ENCODE results near the gene SMARCD1. TPM values are rescaled to one million over a fixed set of nuclear protein-coding genes. Genes with fewer than 3 reads are reported as not detected.

Gene SMARCD1
- total and polyA plus RNA-seq, 9 of the 15 experiments (the other 6 are each of a cell fraction or from before 2014, with no cell fraction given): 0.86 to 91.7 (median 48.0) TPM

- TF ChIP-seq, protein P1, sequence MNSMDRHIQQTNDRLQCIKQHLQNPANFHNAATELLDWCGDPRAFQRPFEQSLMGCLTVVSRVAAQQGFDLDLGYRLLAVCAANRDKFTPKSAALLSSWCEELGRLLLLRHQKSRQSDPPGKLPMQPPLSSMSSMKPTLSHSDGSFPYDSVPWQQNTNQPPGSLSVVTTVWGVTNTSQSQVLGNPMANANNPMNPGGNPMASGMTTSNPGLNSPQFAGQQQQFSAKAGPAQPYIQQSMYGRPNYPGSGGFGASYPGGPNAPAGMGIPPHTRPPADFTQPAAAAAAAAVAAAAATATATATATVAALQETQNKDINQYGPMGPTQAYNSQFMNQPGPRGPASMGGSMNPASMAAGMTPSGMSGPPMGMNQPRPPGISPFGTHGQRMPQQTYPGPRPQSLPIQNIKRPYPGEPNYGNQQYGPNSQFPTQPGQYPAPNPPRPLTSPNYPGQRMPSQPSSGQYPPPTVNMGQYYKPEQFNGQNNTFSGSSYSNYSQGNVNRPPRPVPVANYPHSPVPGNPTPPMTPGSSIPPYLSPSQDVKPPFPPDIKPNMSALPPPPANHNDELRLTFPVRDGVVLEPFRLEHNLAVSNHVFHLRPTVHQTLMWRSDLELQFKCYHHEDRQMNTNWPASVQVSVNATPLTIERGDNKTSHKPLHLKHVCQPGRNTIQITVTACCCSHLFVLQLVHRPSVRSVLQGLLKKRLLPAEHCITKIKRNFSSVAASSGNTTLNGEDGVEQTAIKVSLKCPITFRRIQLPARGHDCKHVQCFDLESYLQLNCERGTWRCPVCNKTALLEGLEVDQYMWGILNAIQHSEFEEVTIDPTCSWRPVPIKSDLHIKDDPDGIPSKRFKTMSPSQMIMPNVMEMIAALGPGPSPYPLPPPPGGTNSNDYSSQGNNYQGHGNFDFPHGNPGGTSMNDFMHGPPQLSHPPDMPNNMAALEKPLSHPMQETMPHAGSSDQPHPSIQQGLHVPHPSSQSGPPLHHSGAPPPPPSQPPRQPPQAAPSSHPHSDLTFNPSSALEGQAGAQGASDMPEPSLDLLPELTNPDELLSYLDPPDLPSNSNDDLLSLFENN (IDR thresholded peaks at IDR 0.05; ENCODE audit: low read depth in 2 of 2, low read length in 2 of 2): 0 out of 4 replicates have a peak, but pooled peaks of 1 of the 2 experiments have one; percentile 23
- TF ChIP-seq TAL1 (IDR thresholded peaks at IDR 0.05): peak; percentile 85
- TF ChIP-seq PHF21A (IDR thresholded peaks at IDR 0.05; ENCODE audit: borderline replicate concordance, low read depth): no peak
- TF ChIP-seq, protein P2, sequence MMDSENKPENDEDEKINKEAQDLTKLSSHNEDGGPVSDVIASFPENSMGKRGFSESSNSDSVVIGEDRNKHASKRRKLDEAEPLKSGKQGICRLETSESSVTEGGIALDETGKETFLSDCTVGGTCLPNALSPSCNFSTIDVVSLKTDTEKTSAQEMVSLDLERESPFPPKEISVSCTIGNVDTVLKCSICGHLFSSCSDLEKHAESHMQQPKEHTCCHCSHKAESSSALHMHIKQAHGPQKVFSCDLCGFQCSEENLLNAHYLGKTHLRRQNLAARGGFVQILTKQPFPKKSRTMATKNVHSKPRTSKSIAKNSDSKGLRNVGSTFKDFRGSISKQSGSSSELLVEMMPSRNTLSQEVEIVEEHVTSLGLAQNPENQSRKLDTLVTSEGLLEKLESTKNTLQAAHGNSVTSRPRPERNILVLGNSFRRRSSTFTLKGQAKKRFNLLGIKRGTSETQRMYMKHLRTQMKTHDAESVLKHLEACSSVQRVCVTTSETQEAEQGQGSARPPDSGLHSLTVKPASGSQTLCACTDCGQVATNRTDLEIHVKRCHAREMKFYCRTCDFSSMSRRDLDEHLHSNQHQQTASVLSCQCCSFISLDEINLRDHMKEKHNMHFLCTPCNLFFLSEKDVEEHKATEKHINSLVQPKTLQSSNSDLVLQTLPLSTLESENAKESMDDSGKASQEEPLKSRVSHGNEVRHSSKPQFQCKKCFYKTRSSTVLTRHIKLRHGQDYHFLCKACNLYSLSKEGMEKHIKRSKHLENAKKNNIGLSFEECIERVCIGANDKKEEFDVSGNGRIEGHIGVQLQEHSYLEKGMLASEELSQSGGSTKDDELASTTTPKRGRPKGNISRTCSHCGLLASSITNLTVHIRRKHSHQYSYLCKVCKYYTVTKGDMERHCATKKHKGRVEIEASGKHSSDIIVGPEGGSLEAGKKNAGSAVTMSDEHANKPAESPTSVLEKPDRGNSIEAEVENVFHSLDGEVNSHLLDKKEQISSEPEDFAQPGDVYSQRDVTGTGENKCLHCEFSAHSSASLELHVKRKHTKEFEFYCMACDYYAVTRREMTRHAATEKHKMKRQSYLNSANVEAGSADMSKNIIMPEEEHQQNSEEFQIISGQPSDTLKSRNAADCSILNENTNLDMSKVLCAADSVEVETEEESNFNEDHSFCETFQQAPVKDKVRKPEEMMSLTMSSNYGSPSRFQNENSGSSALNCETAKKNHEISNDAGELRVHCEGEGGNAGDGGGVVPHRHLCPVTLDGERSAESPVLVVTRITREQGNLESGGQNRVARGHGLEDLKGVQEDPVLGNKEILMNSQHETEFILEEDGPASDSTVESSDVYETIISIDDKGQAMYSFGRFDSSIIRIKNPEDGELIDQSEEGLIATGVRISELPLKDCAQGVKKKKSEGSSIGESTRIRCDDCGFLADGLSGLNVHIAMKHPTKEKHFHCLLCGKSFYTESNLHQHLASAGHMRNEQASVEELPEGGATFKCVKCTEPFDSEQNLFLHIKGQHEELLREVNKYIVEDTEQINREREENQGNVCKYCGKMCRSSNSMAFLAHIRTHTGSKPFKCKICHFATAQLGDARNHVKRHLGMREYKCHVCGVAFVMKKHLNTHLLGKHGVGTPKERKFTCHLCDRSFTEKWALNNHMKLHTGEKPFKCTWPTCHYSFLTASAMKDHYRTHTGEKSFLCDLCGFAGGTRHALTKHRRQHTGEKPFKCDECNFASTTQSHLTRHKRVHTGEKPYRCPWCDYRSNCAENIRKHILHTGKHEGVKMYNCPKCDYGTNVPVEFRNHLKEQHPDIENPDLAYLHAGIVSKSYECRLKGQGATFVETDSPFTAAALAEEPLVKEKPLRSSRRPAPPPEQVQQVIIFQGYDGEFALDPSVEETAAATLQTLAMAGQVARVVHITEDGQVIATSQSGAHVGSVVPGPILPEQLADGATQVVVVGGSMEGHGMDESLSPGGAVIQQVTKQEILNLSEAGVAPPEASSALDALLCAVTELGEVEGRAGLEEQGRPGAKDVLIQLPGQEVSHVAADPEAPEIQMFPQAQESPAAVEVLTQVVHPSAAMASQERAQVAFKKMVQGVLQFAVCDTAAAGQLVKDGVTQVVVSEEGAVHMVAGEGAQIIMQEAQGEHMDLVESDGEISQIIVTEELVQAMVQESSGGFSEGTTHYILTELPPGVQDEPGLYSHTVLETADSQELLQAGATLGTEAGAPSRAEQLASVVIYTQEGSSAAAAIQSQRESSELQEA (IDR thresholded peaks at IDR 0.05; ENCODE audit: low read depth): no peak
- TF ChIP-seq SMARCE1 (IDR thresholded peaks at IDR 0.05): peak; percentile 55; the same call in 1 of the 2 replicates
- no peak for TF ChIP-seq CREB1 (IDR thresholded peaks at IDR 0.05)
- no peak for TF ChIP-seq CREB1 (CRISPR knock-in tag; IDR thresholded peaks at IDR 0.05)
- peak; percentile 70 for TF ChIP-seq CBFA2T2 (conservative IDR thresholded peaks at IDR 0.05)
- peak; percentile 15; the same call in 1 of the 2 replicates for TF ChIP-seq HDAC2 (IDR thresholded peaks at IDR 0.05)
- TF ChIP-seq MTA2 (IDR thresholded peaks at IDR 0.05; ENCODE audit: low read depth): peak; percentile 52
- peak; percentile 65 for TF ChIP-seq SOX6 (IDR thresholded peaks at IDR 0.05)
- TF ChIP-seq POLR2AphosphoS5 (IDR thresholded peaks at IDR 0.05; ENCODE audit: control insufficient read depth, insufficient read depth, low read depth, low read length): 0 out of 2 replicates have a peak, but pooled peaks have one; percentile 33
- no peak for TF ChIP-seq XRCC5 (IDR thresholded peaks at IDR 0.05; ENCODE audit: low read depth, low read length)
- peak; percentile 56; the same call in 1 of the 2 replicates for TF ChIP-seq STAT5A (IDR thresholded peaks at IDR 0.05; ENCODE audit: borderline replicate concordance, low read length)
- TF ChIP-seq TAF9B (IDR thresholded peaks at IDR 0.05; ENCODE audit: partially characterized antibody): no peak
- TF ChIP-seq CXXC5 (CRISPR knock-in tag; IDR thresholded peaks at IDR 0.05): peak; percentile 82
- TF ChIP-seq HMBOX1 (IDR thresholded peaks at IDR 0.05): peak; percentile 98
These were observed 37.4 kb upstream of the SMARCD1 start (continued) for GRCh38 chr12:50047693-50048250.

Data from K562 (cell line).